GM18867 (cell line): ENCODE measurements around the gene TP73.
"Not testable (repeated sequence)": the region's sequence is repeated elsewhere in the genome, so short reads cannot be mapped to it uniquely, and the experiment has no call there.

ENCODE experiments used
- ATAC-seq: cut with Tn5 transposase; IDR thresholded peaks from one replicate; pipeline ENCODE4 v1.9.1; 2021; ENCODE audit warnings: mild to moderate bottlenecking, moderate library complexity; ENCODE audit not compliant: unreplicated experiment

TP73 gene

DNA sequence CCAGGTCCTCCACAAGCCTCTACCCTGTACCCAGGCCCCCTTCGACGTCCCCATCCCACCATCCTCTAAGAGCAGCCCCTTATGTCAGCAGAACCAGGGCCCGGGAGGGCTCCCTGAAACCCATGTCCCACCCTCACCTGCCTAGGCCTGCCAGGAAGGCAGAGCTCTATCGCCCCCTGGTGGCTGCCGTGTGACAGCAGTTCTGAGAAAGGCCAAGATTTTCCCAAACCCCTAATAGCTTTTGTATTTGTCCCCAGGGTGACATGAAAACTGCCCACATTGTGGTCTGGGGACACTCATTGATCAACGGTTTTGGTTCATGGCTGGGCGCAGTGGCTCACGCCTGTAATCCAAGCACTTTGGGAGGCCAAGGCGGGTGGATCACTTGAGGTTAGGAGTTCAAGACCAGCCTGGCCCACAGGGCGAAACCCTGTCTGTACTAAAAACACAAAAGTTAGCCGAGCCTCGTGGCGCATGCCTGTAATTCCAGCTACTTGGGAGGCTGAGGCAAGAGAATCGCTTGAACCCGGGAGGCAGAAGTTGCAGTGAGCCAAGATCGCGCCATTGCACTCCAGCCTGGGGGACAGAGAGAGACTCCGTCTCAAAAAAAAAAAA lies 72.2 kb downstream of the TP73 start:
- ATAC-seq, result not testable (repeated sequence)

- no peak for ATAC-seq
Observed at GRCh38 chr1:3725366-3725765, 73.0 kb downstream of the TP73 start.

- no peak for ATAC-seq
Observed at GRCh38 chr1:3727042-3727824, 74.9 kb downstream of the TP73 start.

DNA sequence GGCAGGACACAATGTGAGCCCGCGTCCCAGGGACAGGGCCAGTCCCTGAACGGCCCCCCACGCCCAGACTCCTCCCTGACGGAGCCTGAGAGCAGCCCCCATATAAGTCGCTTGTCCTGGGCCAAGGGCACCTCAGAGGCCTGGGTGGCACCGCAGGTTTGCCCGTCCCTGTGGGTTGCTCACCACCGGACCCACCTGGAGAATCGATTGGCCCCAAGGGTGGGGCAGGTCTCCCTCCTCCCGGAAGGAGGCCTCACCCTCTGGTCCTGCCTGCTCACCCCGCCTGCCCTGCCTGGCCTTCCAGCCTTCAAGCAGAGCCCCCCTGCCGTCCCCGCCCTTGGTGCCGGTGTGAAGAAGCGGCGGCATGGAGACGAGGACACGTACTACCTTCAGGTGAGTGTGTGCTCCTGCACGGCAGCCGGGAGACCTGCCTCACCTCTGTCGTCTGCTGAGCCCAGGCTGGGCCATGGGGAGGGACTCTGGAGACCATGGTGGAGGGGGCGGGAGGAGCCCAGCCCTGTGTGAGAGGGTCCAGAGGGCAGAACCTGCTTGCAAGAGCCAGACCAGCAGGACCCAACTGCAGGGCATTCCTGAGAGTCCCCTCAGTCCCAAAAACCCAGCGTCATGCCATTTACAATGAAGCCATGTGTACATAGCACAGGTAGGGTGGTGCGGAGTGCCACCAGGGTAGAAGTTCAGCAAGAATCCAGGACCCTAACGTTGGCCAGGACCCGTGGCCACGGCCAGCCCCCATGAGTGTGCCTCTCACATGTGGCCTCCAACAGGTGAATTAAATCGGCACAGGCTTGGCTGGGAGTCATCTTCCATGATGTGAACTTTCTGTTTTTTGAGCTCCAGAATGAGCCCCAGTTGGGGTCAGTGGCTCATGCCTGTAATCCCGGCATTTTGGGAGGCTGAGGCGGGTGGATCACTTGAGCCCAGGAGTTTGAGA lies 75.8 kb downstream of the TP73 start:
- ATAC-seq, result no peak

DNA sequence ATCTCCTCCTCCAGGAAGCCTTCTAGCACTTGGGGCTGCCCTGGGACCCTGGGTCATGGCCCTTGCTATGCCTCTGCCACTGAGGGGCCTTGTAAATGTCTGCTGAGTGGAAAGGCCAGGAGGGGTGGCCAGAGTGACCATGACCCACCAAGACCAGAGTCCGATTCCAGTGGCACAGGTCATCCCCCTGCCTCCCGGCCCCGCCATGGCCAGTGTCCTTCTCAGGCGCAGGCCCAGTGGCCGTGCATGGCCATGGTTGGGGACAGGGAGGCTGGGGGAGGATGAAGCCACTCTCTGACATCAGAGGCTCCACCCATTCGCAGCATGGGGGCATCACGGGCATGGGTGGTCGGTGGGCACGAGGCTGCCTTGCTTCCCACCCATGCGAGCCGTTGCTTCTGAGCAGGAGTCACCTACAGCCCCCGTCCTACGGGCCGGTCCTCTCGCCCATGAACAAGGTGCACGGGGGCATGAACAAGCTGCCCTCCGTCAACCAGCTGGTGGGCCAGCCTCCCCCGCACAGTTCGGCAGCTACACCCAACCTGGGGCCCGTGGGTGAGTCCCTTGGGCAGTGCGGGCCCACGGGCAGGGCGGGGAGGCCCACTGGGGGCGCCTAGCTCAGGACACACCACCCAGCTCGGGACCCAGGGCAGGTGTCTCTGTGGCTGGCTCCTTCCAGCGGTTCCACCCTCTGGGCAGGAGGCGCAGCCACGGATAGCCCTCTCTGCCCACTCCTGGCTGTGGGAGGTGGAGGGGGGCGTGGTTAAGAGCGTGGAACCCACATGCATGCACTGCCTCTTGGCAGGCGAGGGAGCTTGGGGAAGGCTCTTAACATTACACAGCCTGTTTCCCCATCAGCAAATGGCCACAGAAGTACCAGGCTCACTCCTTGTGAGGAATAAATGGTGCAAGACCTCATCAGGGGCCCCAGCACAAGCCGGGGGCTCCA lies 77.6 kb downstream of the TP73 start:
- ATAC-seq, result no peak

DNA sequence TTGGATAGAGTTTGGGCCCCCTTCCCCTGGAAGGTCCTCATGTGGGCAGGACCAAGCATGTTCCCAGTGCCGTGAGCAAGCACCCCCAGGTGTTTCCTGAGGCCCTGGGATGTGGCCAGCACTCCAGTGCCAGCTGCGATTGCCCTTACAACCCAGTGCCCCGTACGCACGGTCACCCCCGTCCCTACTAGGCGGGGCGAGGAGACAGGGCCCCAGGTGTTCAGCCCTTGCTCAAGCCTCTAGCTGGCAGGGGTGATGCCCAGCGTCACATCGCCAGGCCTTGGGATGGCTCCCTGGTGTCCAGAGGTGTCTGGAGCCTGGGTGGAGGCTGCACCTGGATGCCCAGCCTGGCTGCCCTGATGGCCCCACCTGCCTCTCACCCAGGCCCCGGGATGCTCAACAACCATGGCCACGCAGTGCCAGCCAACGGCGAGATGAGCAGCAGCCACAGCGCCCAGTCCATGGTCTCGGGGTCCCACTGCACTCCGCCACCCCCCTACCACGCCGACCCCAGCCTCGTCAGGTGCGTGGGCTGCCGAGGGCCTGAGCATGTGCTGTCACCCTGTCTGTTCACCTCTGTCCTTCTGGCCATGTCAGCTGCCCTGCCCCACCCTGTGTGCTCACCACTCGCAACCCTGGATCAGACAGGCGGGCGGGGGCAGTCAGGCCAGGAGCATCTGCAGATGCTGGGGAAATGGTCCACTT lies 78.4 kb downstream of the TP73 start:
- no peak for ATAC-seq

DNA sequence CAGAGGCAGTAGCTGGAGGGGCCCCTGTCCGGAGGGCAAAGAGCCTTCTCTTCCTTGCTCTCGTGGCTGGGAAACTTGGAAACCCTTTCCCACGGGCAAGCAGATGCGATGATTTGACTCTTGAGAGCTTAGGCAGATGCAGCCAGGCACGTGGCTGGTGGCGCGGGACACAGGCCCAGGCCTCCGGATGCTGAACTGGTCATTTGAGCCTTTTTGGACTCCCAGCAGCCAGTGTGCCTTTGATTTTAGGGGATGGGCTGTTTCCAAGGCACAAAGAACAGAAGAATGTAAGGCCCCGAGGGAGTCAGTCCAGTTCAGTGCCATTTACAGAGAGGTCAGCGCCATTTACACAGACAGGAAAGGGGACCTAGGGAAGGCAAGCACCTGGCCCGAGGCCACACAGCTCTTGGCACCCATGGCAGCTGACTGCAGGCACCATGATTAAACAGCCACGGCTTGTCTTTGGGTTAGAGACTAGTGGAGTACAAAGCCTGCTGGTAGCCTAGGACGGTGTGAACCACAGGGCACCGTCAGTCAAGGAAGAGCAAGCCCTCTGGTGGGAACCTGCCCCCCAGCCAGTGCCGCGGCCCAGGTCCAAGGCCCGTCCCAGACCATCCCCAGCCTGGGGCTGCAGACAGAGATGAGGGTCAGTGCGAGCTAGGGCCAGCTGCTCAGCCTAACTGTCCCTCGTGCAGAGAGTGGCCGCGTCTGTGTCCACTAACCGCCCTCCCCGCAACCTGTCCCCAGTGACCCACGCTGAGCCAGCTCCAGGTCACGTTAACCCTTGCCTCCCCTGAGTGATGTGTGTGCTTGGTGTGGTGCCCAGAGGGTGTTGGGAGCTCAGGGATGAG lies 79.5 kb downstream of the TP73 start:
- no peak for ATAC-seq

GRCh38 chr1:3732434-3733093 lies 80.2 kb downstream of the TP73 start:
- no peak for ATAC-seq

GRCh38 chr1:3733094-3733882 lies 81.0 kb downstream of the TP73 start:
- no peak for ATAC-seq

- ATAC-seq, result no peak
Observed at GRCh38 chr1:3733883-3734589, 81.7 kb downstream of the TP73 start.

GRCh38 chr1:3734602-3735001 lies 82.3 kb downstream of the TP73 start:
- ATAC-seq, result no peak

- no peak for ATAC-seq
Observed at GRCh38 chr1:3735027-3735681, 82.8 kb downstream of the TP73 start.

- ATAC-seq, result no peak
Observed at GRCh38 chr1:3735688-3736087, 83.4 kb downstream of the TP73 start.

DNA sequence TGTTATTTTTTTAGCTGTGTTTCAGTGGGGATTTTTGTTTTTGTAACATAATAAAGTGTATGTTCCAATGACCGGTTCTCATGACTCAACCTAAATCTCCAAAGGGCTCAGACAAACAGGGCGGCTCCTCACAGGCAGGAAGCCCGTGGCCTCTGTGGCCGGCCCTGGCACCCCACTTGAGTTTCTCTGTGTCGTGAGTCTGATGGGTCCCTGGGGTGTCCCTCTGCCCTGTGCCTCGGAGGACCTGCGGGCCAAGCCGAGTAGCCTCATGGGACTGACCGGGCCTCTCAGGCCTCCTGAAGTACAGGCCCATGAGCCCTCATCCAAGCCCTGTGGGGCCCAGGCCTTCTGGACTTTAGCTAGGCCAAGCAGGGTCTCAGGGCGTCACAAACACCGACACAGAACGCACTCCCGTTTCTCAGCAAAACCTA lies 83.8 kb downstream of the TP73 start:
- ATAC-seq, result no peak

GRCh38 chr1:3736708-3737107 lies 84.4 kb downstream of the TP73 start:
- no peak for ATAC-seq

DNA sequence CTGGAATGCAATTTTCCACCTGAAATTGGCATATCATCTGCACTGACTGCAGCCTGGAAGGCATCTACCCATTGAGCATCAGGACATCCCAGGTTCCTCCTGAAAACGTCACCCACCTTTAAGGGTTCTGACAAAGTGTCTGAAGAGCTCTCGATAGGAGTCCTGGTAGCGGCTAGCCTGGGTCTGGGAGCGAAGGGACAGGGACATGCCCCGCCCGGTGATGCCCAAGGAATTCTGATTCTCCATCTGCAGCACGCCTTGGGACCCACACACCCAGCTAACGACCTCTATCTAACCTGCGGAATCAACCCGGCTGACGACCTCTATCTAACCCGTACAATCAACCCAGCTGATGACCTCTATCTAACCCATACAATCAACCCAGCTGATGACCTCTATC lies 86.6 kb downstream of the TP73 start:
- ATAC-seq, result no peak
